ENCODE measurements around the gene NLN.
"Not testable (repeated sequence)": the region's sequence is repeated elsewhere in the genome, so short reads cannot be mapped to it uniquely, and the experiment has no call there.

NLN gene

DNA sequence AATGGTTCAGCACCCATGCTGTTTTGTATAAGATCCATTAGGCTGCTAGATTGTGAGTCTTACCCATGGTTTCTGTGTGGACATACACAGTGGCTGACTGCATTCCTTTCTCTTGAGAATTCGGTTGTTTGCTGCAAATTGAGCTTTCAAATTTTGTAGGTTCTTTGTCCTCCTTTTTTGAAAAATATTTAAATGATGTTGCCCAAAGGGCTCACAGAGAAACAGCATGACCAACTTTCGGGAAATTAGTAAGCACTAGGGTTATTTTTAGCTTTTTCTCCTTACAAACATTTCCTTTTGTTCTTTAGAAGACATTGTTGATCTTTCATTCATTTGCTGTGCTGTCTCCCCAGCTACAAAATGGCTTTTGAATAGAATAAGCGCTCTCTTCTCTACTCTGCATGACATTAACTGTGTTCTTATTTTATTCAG is 79.4 kb downstream of the NLN start:
- no peak overlapping the region for H3K9ac ChIP-seq (ENCODE audit: low read depth, low read length)
- no peaks in the 10 kb centered on the region for H3K4me1 ChIP-seq (ENCODE audit: insufficient read depth, low read length)
- H3K36me3 ChIP-seq (ENCODE audit: insufficient read depth, low read length), result peaks cover 11% of the 10 kb centered on the region
- H3K9me3 ChIP-seq (ENCODE audit: control insufficient read depth, insufficient read depth, low read length), result no peaks in the 10 kb centered on the region; the same call in 1 of the 2 replicates

DNA sequence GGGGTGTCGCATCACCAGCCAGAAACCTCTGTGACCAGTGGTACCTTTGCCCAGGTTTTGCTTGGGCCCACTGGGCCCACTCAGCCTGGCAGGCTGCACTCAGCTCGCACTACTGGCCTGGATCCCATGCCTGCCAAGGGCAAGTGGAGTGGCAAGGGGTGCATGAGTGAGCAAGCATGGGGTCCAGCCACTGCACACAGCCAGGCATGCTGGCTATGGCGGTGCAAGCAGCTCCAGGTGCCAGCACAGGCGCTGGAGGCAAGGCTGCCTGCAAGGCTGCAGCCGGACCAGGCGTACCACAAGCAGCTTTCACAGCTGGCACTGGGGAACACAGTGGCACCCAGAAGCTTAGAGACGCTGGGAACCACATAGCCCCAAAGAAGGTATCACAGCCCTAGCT is 80.1 kb downstream of the NLN start:
- Histone ChIP-seq H3K4me1 (ENCODE audit: insufficient read depth, low read length) (no peaks in the 10 kb centered on the region), H3K9ac (ENCODE audit: low read depth, low read length) (no peak overlapping the region), H3K9me3 (ENCODE audit: control insufficient read depth, insufficient read depth, low read length) (no peaks in the 10 kb centered on the region; the same call in 1 of the 2 replicates), H3K36me3 (ENCODE audit: insufficient read depth, low read length) (peaks cover 11% of the 10 kb centered on the region)

DNA sequence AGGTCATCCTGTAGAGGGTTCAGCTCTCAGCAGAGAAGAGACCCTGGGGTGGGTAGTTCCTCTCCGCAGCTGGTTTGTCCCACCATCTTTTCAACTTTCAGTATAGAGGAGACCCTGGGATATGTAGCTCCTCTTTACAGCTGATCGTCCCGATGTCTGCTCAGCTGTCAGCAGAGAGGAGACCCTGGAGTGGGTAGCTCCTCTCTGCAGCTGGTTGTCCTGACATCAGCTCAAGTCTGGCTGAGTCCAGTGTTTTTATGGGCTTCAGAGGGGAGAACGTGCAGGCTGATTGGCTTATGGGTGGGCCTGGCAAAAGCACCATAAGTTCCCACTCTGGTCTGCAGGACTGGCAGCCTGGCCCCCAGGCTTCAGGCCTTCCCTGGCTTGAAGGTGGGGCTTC is 80.8 kb downstream of the NLN start:
- Histone ChIP-seq H3K9me3 (ENCODE audit: control insufficient read depth, insufficient read depth, low read length) (no peaks in the 10 kb centered on the region; the same call in 1 of the 2 replicates), H3K9ac (ENCODE audit: low read depth, low read length) (no peak overlapping the region), H3K4me1 (ENCODE audit: insufficient read depth, low read length) (no peaks in the 10 kb centered on the region), H3K36me3 (ENCODE audit: insufficient read depth, low read length) (peaks cover 11% of the 10 kb centered on the region)

DNA sequence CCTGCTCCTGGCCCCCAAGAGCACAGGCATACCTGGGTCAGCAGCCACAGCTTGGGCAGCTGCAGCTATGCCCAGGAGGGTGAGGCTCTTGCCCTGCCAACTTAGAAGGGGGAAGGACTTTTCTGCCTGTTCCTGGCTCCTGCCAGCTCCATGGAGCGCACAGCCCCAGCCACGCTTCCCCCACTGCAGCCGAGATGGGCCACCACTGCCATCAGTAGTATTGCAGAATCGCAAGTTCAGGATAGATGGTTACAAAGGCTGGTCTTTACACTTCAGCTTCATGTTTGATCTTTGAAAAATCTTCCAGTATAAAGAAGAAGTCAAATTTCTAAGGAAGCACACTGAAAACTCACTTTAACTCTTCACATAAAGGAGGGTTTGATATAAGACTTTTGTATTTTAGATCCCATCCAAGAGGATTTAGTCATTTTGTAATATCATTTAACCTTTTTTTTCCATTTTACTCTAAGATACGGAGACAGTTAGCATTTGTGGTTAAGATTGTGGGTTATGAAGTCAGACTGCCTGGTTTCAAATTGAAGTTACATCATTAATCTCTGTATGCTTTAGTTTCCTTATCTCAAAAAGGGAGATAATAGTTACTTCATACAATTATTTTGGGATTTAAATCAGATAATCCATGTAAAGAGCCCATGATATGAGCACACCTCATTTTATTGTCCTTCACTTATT is 81.8 kb downstream of the NLN start:
- Histone ChIP-seq H3K36me3 (ENCODE audit: insufficient read depth, low read length) (peaks cover 11% of the 10 kb centered on the region), H3K4me1 (ENCODE audit: insufficient read depth, low read length) (no peaks in the 10 kb centered on the region), H3K9ac (ENCODE audit: low read depth, low read length) (no peak overlapping the region), H3K9me3 (ENCODE audit: control insufficient read depth, insufficient read depth, low read length) (no peaks in the 10 kb centered on the region; the same call in 1 of the 2 replicates)

DNA sequence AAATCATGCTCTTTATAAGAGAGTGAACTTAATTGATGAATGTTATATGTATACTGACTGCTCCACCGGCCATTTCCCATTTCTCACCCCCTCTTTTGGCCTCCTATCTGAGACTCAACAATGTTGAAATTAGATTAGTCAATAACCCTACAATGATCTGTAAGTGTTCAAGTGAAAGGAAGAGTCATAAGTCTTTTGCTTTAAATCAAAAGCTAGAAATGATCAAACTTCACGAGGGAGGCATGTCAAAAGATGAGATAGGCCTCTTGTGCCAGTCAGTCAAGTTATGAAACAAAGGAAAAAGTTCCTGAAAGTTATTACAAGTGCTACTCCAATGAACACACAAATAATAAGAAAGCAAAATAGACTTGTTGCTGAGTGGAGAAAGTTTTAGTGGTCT is 83.1 kb downstream of the NLN start:
- no peaks in the 10 kb centered on the region for H3K4me1 ChIP-seq (ENCODE audit: insufficient read depth, low read length)
- H3K9me3 ChIP-seq (ENCODE audit: control insufficient read depth, insufficient read depth, low read length), result no peaks in the 10 kb centered on the region; the same call in 1 of the 2 replicates
- peaks cover 12% of the 10 kb centered on the region for H3K36me3 ChIP-seq (ENCODE audit: insufficient read depth, low read length)
- H3K9ac ChIP-seq (ENCODE audit: low read depth, low read length), result no peak overlapping the region

DNA sequence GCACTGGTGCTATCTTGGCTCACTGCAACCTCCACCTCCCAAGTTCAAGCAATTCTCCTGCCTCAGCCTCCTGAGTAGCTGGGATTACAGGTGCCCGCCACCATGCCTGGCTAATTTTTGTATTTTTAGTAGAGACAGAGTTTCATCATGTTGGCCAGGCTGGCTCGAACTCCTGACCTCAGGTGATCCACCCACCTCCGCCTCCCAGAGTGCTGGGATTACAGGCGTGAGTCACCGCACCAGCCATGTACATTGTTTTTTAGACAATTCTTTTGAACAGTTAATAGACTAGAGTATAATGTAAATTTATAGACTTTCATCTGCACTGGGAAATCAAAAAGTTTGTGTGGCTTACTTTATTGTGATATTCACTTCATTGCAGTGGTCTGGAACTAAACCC is 85.5 kb downstream of the NLN start:
- not testable (repeated sequence) for H3K36me3 ChIP-seq (ENCODE audit: insufficient read depth, low read length); H3K9me3 ChIP-seq (ENCODE audit: control insufficient read depth, insufficient read depth, low read length); H3K9ac ChIP-seq (ENCODE audit: low read depth, low read length); H3K4me1 ChIP-seq (ENCODE audit: insufficient read depth, low read length)

DNA sequence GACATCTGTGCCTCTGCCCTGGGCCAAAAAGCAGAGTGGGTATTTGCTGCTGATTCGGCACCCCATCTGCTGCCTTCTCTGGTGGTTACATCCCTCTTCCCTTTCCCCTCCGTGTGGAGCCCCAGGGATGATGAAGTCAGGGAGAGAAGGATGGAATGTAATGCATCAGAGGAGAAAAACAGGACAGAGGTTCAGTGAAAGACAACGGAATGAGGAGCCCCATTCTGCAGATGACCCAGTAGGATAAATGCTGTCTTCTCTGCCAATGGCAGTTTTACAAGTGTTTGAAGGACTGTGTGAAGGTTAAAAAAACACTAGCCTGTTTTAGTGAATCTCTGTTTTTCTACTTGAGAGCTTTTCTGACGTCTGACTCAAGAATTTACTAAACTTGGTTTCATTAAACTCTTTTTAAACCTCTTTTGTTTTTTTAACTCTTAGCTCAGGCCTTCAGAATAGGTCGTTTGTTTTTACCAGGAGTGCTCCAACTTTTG is 86.3 kb downstream of the NLN start:
- Histone ChIP-seq H3K4me1 (ENCODE audit: insufficient read depth, low read length) (no peaks in the 10 kb centered on the region), H3K36me3 (ENCODE audit: insufficient read depth, low read length) (peaks cover 3% of the 10 kb centered on the region; the same call in 1 of the 2 replicates), H3K9ac (ENCODE audit: low read depth, low read length) (no peak overlapping the region), H3K9me3 (ENCODE audit: control insufficient read depth, insufficient read depth, low read length) (no peaks in the 10 kb centered on the region)

DNA sequence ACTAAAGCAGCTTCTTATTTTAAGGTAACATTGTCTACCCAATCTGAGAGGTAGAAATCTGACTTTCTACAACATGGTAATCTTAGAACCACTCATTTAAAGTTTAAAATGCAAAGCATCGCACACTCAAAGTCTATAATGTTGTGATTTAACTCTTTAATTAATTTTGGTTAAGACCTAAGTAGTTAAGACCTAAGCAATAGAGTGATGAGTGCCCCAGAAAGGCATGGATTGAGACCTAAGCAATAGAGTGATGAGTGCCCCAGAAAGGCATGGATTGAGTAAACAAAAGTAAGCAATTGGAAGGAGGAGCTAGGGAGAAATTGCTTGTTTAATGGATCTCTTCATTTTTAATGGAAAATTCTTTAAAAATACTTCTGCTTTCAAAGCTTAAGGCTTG is 86.8 kb downstream of the NLN start:
- Histone ChIP-seq H3K9me3 (ENCODE audit: control insufficient read depth, insufficient read depth, low read length) (no peaks in the 10 kb centered on the region), H3K9ac (ENCODE audit: low read depth, low read length) (no peak overlapping the region), H3K36me3 (ENCODE audit: insufficient read depth, low read length) (peaks cover 7% of the 10 kb centered on the region), H3K4me1 (ENCODE audit: insufficient read depth, low read length) (no peaks in the 10 kb centered on the region)

DNA sequence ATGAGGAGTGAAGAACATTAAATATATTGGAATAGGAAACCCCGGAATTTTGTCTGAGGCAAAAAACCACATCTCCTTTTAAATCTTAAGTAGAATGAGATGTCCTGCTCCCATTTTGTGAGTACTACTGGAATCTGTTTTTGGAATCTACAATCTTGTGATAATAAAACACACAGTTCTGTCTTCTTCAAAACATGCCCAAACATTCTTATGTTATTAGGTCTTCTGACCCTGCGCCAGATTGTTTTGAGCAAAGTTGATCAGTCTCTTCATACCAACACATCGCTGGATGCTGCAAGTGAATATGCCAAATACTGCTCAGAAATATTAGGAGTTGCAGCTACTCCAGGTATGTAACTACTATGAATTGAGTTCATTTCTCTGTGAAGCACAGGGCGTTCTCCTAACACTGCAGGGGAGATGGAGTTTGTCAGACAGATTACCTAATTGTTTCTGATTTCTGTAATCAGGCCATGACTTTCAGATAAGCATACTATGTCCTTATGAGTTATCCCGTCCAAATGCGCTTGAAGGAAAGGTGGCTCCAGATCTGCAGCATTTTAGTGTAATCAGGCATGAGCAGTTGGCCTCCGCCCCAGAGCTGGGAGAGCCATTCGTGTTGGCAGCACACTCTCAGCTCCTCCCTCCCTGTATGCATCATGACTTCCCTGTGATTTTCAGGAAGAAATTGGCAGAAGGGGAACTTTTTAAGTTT is 88.0 kb downstream of the NLN start:
- Histone ChIP-seq H3K36me3 (ENCODE audit: insufficient read depth, low read length) (peaks cover 11% of the 10 kb centered on the region), H3K4me1 (ENCODE audit: insufficient read depth, low read length) (no peaks in the 10 kb centered on the region), H3K9me3 (ENCODE audit: control insufficient read depth, insufficient read depth, low read length) (no peaks in the 10 kb centered on the region), H3K9ac (ENCODE audit: low read depth, low read length) (no peak overlapping the region)

DNA sequence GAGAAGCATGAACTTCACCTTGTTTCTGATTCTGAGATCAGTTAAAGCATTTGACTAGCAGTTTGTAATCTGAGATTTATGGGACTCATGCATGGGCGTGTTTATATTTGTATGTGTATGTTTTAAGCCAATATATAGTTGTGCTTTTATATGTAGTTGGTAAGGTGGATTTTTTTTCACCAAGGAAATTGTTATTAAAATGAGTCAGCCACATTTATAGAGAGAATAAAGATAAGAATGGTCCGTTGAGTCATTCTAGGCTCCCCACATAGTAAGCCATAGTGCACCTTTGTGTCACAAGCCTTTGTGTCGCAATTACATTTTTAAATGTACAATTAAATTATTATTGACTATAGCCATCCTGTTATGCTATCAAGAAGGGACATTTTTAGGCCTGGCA is 89.0 kb downstream of the NLN start:
- peaks cover 17% of the 10 kb centered on the region for H3K36me3 ChIP-seq (ENCODE audit: insufficient read depth, low read length)
- H3K9me3 ChIP-seq (ENCODE audit: control insufficient read depth, insufficient read depth, low read length), result no peaks in the 10 kb centered on the region
- no peak overlapping the region for H3K9ac ChIP-seq (ENCODE audit: low read depth, low read length)
- H3K4me1 ChIP-seq (ENCODE audit: insufficient read depth, low read length), result no peaks in the 10 kb centered on the region

DNA sequence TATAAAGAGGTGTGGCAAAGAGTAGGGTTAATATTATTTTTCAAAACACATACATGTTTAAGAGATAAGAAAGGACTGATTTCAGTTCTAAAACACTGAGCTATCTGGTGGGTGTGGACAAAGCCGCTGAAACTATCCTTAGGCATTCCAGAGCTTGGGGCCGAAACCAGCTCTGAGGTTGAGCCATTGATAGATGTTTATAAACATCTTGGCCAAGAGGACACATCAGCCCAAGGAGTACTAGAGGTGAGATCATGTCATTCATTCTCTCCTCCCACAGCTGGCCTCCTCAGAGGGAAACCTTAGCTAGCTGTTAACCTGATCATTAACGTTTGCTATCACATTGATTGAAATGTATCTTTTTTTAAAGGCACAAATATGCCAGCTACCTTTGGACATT is 89.9 kb downstream of the NLN start:
- no peak overlapping the region for H3K9ac ChIP-seq (ENCODE audit: low read depth, low read length)
- H3K9me3 ChIP-seq (ENCODE audit: control insufficient read depth, insufficient read depth, low read length), result no peaks in the 10 kb centered on the region
- H3K36me3 ChIP-seq (ENCODE audit: insufficient read depth, low read length), result peaks cover 17% of the 10 kb centered on the region
- H3K4me1 ChIP-seq (ENCODE audit: insufficient read depth, low read length), result no peaks in the 10 kb centered on the region

DNA sequence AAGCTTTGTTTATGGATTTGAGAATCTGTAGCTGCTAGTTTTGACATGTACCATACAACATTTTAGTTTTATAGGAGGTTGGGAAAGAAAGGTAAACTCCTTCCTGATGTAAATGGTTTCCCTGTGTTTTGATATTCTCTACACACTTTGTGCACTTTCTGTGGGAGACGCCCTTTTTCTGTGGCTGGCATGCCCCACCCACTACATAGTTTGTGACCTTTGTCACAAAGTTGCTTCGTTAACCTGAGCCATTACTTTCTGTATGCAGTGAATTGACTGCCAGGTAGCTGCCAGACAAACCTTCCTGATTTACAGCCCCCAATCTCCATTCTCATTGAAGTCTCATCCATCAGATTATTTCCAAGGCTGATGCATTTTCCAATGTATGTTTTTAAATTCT is 90.6 kb downstream of the NLN start:
- Histone ChIP-seq H3K4me1 (ENCODE audit: insufficient read depth, low read length) (no peaks in the 10 kb centered on the region), H3K9me3 (ENCODE audit: control insufficient read depth, insufficient read depth, low read length) (no peaks in the 10 kb centered on the region), H3K36me3 (ENCODE audit: insufficient read depth, low read length) (peaks cover 17% of the 10 kb centered on the region), H3K9ac (ENCODE audit: low read depth, low read length) (no peak overlapping the region)

DNA sequence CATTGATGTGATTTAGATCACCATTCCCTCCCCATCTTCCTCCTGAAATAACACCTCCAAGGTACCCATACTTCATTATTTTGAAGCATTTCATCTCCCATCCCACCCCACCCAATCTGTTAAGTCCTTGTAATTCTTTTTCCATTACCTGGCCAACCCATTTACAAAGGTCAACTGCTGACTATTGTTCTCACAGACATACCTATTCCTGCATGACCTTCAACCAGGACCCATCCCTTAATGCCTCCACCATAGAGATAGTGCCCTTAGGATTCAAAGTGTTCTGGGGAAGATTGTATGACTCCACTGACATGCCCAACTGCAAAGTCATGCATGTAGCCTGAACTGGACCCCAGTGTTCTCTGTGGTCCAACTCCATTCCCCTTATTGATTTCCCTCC is 91.2 kb downstream of the NLN start:
- Histone ChIP-seq H3K9me3 (ENCODE audit: control insufficient read depth, insufficient read depth, low read length) (no peaks in the 10 kb centered on the region), H3K4me1 (ENCODE audit: insufficient read depth, low read length) (no peaks in the 10 kb centered on the region), H3K9ac (ENCODE audit: low read depth, low read length) (no peak overlapping the region), H3K36me3 (ENCODE audit: insufficient read depth, low read length) (peaks cover 17% of the 10 kb centered on the region)

DNA sequence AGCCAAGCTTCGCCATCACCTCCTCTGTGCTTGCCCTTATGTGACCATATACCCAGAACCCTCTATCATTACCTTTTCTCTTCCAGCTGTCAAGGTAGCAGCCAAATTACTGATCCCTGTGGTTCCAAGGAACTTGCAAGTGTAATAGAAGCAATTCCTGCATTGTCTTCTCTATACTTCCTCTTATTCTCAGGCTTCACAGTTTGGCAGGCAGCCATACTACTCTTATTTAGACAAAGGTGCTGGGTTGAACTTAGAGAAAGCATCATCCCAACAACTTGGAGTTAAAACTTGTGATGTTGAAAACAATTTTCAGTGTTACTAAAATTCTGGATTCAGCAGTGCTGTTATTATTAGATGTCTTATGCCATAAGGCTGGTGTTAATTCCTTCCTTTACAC is 93.2 kb downstream of the NLN start:
- no peak overlapping the region for H3K9ac ChIP-seq (ENCODE audit: low read depth, low read length)
- H3K4me1 ChIP-seq (ENCODE audit: insufficient read depth, low read length), result no peaks in the 10 kb centered on the region
- H3K36me3 ChIP-seq (ENCODE audit: insufficient read depth, low read length), result peaks cover 15% of the 10 kb centered on the region
- H3K9me3 ChIP-seq (ENCODE audit: control insufficient read depth, insufficient read depth, low read length), result no peaks in the 10 kb centered on the region

DNA sequence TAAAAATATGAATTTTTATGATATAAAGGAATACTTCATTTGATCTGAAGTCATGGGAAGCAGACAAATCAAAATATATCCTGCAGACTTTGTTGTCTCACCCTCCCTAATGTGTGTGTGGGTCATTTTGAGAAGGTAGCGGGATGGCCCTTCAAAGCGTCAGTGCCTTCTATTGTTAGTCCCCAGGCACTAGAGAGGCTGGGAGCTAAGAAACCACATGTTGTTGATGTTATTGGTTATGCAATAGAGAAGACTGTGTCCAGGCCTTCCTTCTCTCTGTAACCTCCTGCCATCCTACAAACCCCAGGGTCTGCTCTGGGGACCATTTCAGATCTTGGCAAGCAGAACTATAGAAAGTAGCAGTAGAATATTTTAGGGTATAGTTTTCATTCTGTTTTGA is 94.7 kb downstream of the NLN start:
- Histone ChIP-seq H3K36me3 (ENCODE audit: insufficient read depth, low read length) (peaks cover 13% of the 10 kb centered on the region), H3K4me1 (ENCODE audit: insufficient read depth, low read length) (no peaks in the 10 kb centered on the region), H3K9me3 (ENCODE audit: control insufficient read depth, insufficient read depth, low read length) (no peaks in the 10 kb centered on the region), H3K9ac (ENCODE audit: low read depth, low read length) (no peak overlapping the region)

All from ES-I3 (cell line).